ENCODE measurements around the gene TEDDM1.

The TEDDM1 gene

GRCh38 chr1:182391362-182392049 is 9.0 kb downstream of the TEDDM1 start, which contains the start of gene GLUL:
Gene GLUL, minus strand, starts transcription at chr1:182391790. Its CDS starts 3,053 bp downstream, at chr1:182388737.
- Histone ChIP-seq H2AFZ (ENCODE audit: low read length) (peak within 1 kb of the TSS; percentile 74), H3F3A (ENCODE audit: low read depth) (no peaks in the 10 kb centered on the region; the same call in 1 of the 2 replicates), H4K20me1 (ENCODE audit: insufficient read depth, low read length, poor library complexity, severe bottlenecking) (peaks cover 49% of the 10 kb centered on the region), H3K4me3 (ENCODE audit: low read length, poor library complexity, severe bottlenecking) (peak within 1 kb of the TSS; percentile 99), H3K9me2 (replicated peaks; ENCODE audit: low read depth, low read length) (no peaks in the 10 kb centered on the region), H3K79me2 (ENCODE audit: insufficient read depth, low read length) (peaks cover 73% of the 10 kb centered on the region), H3K9ac (ENCODE audit: low read depth, low read length, poor library complexity, severe bottlenecking) (peak within 1 kb of the TSS; percentile 99), H3K4me1 (ENCODE audit: insufficient read depth, low read length, poor library complexity, severe bottlenecking) (peaks cover 62% of the 10 kb centered on the region), H3K9me3 (ENCODE audit: insufficient read depth, low read depth, low read length) (no peaks in the 10 kb centered on the region), H3K27me3 (ENCODE audit: insufficient read depth, low read length, poor library complexity, severe bottlenecking) (peaks cover 13% of the 10 kb centered on the region), H3K4me2 (ENCODE audit: low read depth, low read length, poor library complexity, severe bottlenecking) (peak within 1 kb of the TSS; percentile 85), H3K36me3 (ENCODE audit: insufficient read depth, low read length) (peaks cover 39% of the 10 kb centered on the region)
- TF ChIP-seq CTCF (conservative IDR thresholded peaks at IDR 0.05; ENCODE audit: low read length) (no peak), EZH2phosphoT487 (IDR thresholded peaks at IDR 0.05; ENCODE audit: borderline replicate concordance) (no peak)

GRCh38 chr1:182391028-182391361 is 9.5 kb downstream of the TEDDM1 start:
- Histone ChIP-seq H3K4me2 (ENCODE audit: low read depth, low read length, poor library complexity, severe bottlenecking) (peak overlapping the region; percentile 85), H3K4me3 (ENCODE audit: low read length, poor library complexity, severe bottlenecking) (peak overlapping the region; percentile 99), H3K9ac (ENCODE audit: low read depth, low read length, poor library complexity, severe bottlenecking) (peak overlapping the region; percentile 99), H3K36me3 (ENCODE audit: insufficient read depth, low read length) (peaks cover 44% of the 10 kb centered on the region), H2AFZ (ENCODE audit: low read length) (no peak overlapping the region), H4K20me1 (ENCODE audit: insufficient read depth, low read length, poor library complexity, severe bottlenecking) (peaks cover 54% of the 10 kb centered on the region), H3K4me1 (ENCODE audit: insufficient read depth, low read length, poor library complexity, severe bottlenecking) (peaks cover 62% of the 10 kb centered on the region), H3K79me2 (ENCODE audit: insufficient read depth, low read length) (peaks cover 78% of the 10 kb centered on the region), H3K9me3 (ENCODE audit: insufficient read depth, low read depth, low read length) (no peaks in the 10 kb centered on the region), H3K27me3 (ENCODE audit: insufficient read depth, low read length, poor library complexity, severe bottlenecking) (peaks cover 13% of the 10 kb centered on the region), H3K9me2 (replicated peaks; ENCODE audit: low read depth, low read length) (no peaks in the 10 kb centered on the region), H3F3A (ENCODE audit: low read depth) (peaks cover 2% of the 10 kb centered on the region; the same call in 1 of the 2 replicates)
- TF ChIP-seq EZH2phosphoT487 (IDR thresholded peaks at IDR 0.05; ENCODE audit: borderline replicate concordance) (no peak), CTCF (conservative IDR thresholded peaks at IDR 0.05; ENCODE audit: low read length) (no peak)

- no peaks in the 10 kb centered on the region for H3K9me2 ChIP-seq (replicated peaks; ENCODE audit: low read depth, low read length)
- H4K20me1 ChIP-seq (ENCODE audit: insufficient read depth, low read length, poor library complexity, severe bottlenecking), result peaks cover 68% of the 10 kb centered on the region
- H3K79me2 ChIP-seq (ENCODE audit: insufficient read depth, low read length), result peaks cover 91% of the 10 kb centered on the region
- H2AFZ ChIP-seq (ENCODE audit: low read length), result no peak overlapping the region
- H3K36me3 ChIP-seq (ENCODE audit: insufficient read depth, low read length), result peaks cover 58% of the 10 kb centered on the region
- peaks cover 66% of the 10 kb centered on the region for H3K4me1 ChIP-seq (ENCODE audit: insufficient read depth, low read length, poor library complexity, severe bottlenecking)
- H3K4me3 ChIP-seq (ENCODE audit: low read length, poor library complexity, severe bottlenecking), result peak overlapping the region; percentile 99
- no peak for TF ChIP-seq CTCF (conservative IDR thresholded peaks at IDR 0.05; ENCODE audit: low read length)
- no peak for TF ChIP-seq EZH2phosphoT487 (IDR thresholded peaks at IDR 0.05; ENCODE audit: borderline replicate concordance)
- peak overlapping the region; percentile 85 for H3K4me2 ChIP-seq (ENCODE audit: low read depth, low read length, poor library complexity, severe bottlenecking)
- peaks cover 2% of the 10 kb centered on the region; the same call in 1 of the 2 replicates for H3F3A ChIP-seq (ENCODE audit: low read depth)
- peaks cover 13% of the 10 kb centered on the region for H3K27me3 ChIP-seq (ENCODE audit: insufficient read depth, low read length, poor library complexity, severe bottlenecking)
- H3K9me3 ChIP-seq (ENCODE audit: insufficient read depth, low read depth, low read length), result no peaks in the 10 kb centered on the region
- H3K9ac ChIP-seq (ENCODE audit: low read depth, low read length, poor library complexity, severe bottlenecking), result peak overlapping the region; percentile 99
Measured at GRCh38 chr1:182389619-182390047, 10.8 kb downstream of the TEDDM1 start.
